Endothelial cell (in vitro differentiated cells): Measurements from ENCODE around the gene GRAMD1A. TPM values are rescaled to one million over a fixed set of nuclear protein-coding genes. Genes with fewer than 3 reads are reported as not detected.

Experiments used
- DNase-seq: peaks from one replicate; pipeline ENCODE4 v3.0.0; 2021; ENCODE audit warnings: low spot score
- H3K27ac Mint-ChIP-seq: one replicate; pipeline ENCODE4 v1.8.0; 2021; ENCODE audit warnings: mixed read lengths, inconsistent platforms; ENCODE audit not compliant: unreplicated experiment
- H3K27me3 Mint-ChIP-seq: one replicate; pipeline ENCODE4 v1.8.0; 2021; ENCODE audit warnings: mild to moderate bottlenecking, moderate library complexity, mixed read lengths, inconsistent platforms; ENCODE audit not compliant: unreplicated experiment
- H3K36me3 Mint-ChIP-seq: one replicate; pipeline ENCODE4 v1.8.0; 2021; ENCODE audit warnings: mild to moderate bottlenecking, low read depth, mixed read lengths, inconsistent platforms; ENCODE audit not compliant: unreplicated experiment
- H3K4me1 Mint-ChIP-seq: one replicate; pipeline ENCODE4 v1.8.0; 2021; ENCODE audit warnings: mild to moderate bottlenecking, mixed read lengths, inconsistent platforms; ENCODE audit not compliant: unreplicated experiment
- H3K4me3 Mint-ChIP-seq: one replicate; pipeline ENCODE4 v1.8.0; 2021; ENCODE audit warnings: mild to moderate bottlenecking, mixed read lengths, inconsistent platforms; ENCODE audit not compliant: unreplicated experiment
- H3K9me3 Mint-ChIP-seq: one replicate; pipeline ENCODE4 v1.8.0; 2021; ENCODE audit warnings: mixed read lengths, inconsistent platforms; ENCODE audit not compliant: unreplicated experiment
- CTCF ChIP-seq: fragments of 200-600 bp; sonication (generic); IDR thresholded peaks from one replicate; pipeline ENCODE4 v1.5.0; 2021; ENCODE audit warnings: antibody characterized with exemption; ENCODE audit not compliant: unreplicated experiment
- total RNA-seq: library from RNA; stranded (reverse); fragmentation: NEBNext Ultra II Directional; extraction: Animal tissue kit (Norgen Biotek cat#: 25700); gene quantifications from one replicate; pipeline ENCODE4 v1.2.1, GENCODE V29; 2021; ENCODE audit not compliant: unreplicated experiment

Gene GRAMD1A
- total RNA-seq, 1 donor from 2014 or later: 156 TPM

- H3K9me3 Mint-ChIP-seq: peaks cover 4% of the 10 kb centered on the region
- no peak for TF ChIP-seq CTCF
- no peak overlapping the region for H3K27ac Mint-ChIP-seq
- H3K27me3 Mint-ChIP-seq: peaks cover 2% of the 10 kb centered on the region
- peaks cover 14% of the 10 kb centered on the region for H3K36me3 Mint-ChIP-seq
- peaks cover 16% of the 10 kb centered on the region for H3K4me1 Mint-ChIP-seq
- no peak overlapping the region for H3K4me3 Mint-ChIP-seq
- no peak for DNase-seq
Measured at GRCh38 chr19:34982275-34982674, 17.8 kb upstream of the GRAMD1A start.

- Mint-ChIP-seq H3K9me3 (peaks cover 4% of the 10 kb centered on the region), H3K4me3 (no peak overlapping the region), H3K36me3 (peaks cover 14% of the 10 kb centered on the region), H3K4me1 (peaks cover 18% of the 10 kb centered on the region), H3K27me3 (peaks cover 2% of the 10 kb centered on the region), H3K27ac (no peak overlapping the region)
- TF ChIP-seq CTCF: no peak
- DNase-seq: no peak
Measured at GRCh38 chr19:34983786-34984185, 16.3 kb upstream of the GRAMD1A start.

- Mint-ChIP-seq H3K4me1 (peaks cover 18% of the 10 kb centered on the region), H3K36me3 (peaks cover 11% of the 10 kb centered on the region), H3K4me3 (no peak overlapping the region), H3K9me3 (peaks cover 4% of the 10 kb centered on the region), H3K27me3 (peaks cover 2% of the 10 kb centered on the region), H3K27ac (no peak overlapping the region)
- no peak for DNase-seq
- no peak for TF ChIP-seq CTCF
Measured at GRCh38 chr19:34984287-34984686, 15.8 kb upstream of the GRAMD1A start.

- no peak for TF ChIP-seq CTCF
- peak overlapping the region; percentile 98 for H3K27ac Mint-ChIP-seq
- DNase-seq: peak; percentile 58
- H3K27me3 Mint-ChIP-seq: peaks cover 3% of the 10 kb centered on the region
- H3K9me3 Mint-ChIP-seq: peaks cover 4% of the 10 kb centered on the region
- H3K4me3 Mint-ChIP-seq: peak overlapping the region; percentile 87
- peaks cover 20% of the 10 kb centered on the region for H3K4me1 Mint-ChIP-seq
- peaks cover 10% of the 10 kb centered on the region for H3K36me3 Mint-ChIP-seq
Measured at GRCh38 chr19:34985249-34986022, 14.7 kb upstream of the GRAMD1A start.

GRCh38 chr19:34988119-34988518 is 12.0 kb upstream of the GRAMD1A start:
- no peak overlapping the region for H3K27ac Mint-ChIP-seq
- H3K36me3 Mint-ChIP-seq: peaks cover 16% of the 10 kb centered on the region
- H3K9me3 Mint-ChIP-seq: peaks cover 4% of the 10 kb centered on the region
- DNase-seq: no peak
- H3K4me3 Mint-ChIP-seq: no peak overlapping the region
- TF ChIP-seq CTCF: no peak
- H3K27me3 Mint-ChIP-seq: peaks cover 3% of the 10 kb centered on the region
- H3K4me1 Mint-ChIP-seq: peaks cover 20% of the 10 kb centered on the region
